SIG-M5 treated with dmso at 0.1 percent for 504 hours (cell line): Measurements from ENCODE around the gene COL18A1.

ENCODE experiments used
- DNase-seq: peaks from one replicate; lab custom pipeline; 2025; ENCODE audit not compliant: unreplicated experiment; lab: John Stamatoyannopoulos, UW

The COL18A1 gene

DNA sequence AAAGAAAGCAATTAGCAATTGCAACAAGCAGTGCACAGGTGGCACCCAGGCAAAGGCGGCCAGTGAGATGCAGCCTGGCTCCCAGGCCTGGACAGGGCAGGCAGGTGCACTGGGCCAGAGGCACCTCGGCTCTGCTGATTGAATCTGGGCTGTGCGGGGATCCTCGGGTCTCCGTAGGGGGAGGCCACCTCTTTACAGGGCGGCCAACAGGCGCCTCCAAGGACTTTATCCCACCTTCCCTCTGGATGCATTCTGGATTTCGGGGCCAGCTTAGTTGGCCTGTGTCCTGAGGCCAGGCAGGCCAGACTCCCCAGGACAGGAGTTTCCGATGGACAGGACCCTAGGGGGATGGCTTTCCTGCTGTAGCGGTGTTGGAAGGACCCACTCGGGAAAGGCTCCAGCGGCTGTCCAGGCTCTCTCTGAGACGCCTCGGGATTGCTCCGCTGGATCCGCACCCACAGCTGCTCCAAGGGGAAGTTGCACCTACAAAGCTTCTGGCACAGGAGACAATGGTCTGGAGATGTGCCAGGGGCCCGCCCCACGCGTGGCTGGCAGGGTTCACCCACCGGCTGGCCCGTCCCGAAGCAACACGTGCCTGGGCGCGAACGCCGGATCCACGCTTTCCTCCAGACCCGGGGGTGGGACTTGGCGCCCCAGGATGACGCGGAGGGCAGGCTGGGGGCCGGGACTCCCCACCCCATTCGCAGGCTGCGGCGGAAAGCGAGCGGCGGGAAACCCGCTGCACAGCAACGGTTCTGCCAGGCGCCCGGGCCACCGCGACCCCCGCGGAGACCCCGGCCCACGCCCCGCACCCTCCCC is 136.5 kb downstream of the COL18A1 start:
- peak; percentile 80 for DNase-seq

DNA sequence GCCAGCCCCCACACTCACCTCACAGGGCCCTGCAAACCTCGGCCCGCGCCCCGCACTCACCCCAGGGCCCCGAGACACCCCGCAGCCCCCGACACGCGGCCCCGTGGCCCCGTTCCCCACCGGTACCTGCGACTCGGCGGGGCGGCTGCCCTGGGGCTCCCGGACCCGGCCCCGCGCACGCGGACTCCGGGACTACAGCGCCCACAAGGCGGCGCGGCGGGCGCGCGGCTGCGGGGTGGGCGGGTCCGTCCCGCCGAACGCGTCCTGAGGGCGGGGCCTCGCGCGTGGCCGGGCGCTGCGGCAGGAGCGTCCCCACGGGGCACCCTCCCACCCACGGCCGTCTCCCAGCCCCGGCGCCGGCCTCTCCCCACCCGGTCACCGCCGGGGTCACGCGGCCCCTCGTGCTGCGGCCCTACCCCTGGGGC is 137.3 kb downstream of the COL18A1 start, which contains the start of gene SLC19A1:
Gene SLC19A1, minus strand, starts transcription at position 199 of the 425 bp plus-strand sequence. CDS start 4,481 bp downstream, outside the sequence.
- DNase-seq: peak; percentile 40

DNA sequence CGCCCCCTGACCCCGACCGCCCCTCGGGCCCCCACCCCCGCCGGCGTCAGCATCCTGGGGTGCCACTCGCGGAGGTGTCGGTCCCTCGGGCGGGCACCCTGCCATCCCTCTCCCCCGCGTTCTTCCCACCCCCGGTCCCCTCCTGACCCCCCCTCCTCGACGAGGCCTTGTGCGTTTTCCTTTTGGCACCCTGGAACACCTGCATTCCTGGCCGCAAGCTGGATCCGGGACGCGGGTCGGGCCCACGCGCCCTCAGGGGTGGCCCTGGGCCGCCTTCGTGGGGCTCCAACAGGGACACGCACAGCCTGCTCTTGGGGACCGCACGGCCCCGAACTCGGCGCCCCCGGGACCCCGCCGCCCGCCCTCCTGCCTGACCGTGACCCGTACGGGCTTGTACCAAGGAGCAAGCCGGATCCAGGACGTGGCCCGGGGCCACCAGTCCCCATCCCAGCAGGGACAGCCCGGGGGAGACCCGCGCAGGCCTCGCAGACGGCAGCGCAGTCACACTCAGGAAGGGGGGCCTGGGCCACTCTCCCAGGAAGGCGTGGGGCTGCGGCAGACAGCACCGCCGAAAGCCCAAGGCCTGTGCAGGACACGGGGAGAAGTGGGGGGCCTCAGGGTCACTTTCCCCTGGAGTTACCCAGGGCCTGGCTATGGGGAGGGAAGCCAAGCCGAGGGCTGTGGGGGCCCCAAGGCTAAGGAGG is 137.9 kb downstream of the COL18A1 start:
- no peak for DNase-seq

DNA sequence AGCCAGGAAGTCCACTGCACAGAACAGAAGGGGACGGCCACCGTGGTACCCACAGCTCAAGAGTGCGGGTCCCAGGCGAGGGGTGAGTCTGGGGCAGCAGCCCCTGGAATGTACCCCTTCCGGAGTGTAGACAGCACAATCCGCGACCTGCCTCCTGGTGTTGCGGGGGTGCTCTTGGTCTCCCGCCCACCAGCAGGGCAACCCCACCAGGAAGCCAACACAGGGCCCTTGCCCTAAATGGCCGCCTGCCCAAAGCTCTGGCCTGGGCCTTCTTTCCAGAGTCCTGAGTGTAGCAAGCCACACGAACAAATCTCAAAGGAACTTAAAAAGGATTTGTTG is 138.4 kb downstream of the COL18A1 start:
- no peak for DNase-seq

DNA sequence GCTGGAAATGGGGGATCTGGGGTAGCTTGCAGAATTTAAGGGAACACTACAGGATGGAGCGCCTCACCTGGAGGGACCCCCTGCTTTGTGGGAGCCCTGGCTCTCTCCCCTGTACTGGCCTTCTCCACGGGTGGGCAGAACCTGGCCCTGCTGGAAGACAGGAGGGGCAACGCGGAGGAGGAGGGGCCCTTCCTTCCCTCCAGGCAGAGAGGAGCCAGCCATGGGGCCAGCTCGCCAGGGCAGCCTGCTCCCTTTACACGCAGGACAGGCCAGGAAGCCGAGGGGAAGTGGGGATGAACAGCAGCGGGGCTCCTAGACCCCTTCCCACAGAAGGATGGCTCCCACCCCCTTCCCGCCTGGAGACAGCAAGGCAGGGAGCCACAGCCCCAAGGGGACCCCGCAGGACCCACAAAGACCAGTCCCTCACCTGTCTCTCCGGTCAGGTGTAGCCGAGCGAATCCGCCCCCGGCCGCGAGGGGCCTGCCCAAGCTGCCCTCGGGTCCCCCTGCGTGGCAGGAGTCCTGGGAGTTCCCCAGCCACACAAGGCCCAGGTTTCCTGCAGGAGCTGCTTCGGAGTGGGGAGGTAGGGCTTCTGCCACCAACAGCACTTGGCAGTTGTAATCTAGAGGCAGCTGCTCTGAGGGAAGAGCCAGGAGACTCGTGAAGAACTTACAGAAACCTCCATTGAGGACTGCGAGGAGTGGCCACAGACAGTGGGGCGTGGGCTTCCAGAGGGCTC is 138.9 kb downstream of the COL18A1 start:
- DNase-seq: no peak

DNA sequence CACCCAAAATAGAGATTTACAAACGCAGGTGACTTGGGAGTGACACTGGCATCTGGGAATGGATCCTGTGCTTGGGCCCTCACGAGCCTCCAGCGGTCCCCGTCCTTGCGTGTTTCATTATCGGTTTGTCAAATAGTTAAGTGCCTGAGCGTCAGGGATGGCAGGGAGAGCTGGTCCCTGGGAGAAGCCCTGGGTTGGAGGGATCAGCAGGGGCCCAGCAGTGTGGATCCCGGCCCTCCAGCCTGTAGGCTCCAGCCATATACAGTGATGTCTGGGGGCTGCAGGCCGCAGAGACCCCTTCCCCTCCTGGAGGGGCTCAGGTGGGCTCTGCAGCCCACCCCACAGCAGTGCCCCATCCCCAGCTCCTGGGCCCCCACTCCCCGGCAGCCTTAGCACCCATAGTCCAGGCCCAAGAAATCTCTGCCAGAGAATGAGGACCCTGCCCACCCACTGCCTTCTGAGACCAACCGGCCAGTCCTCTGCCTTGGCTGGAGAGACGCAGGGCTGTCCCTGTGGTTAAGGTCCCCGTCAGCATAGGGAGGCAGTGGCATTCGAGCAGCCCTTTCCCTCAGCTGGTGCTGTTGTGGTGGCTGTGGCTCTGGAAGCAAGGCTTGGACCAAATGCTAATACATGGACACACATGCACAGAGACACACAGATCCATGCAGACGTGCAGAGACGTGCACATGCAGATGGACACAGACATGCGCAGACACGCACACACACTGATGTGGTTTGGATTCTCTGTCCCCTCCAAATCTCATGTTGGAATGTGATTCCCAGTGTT is 139.7 kb downstream of the COL18A1 start:
- DNase-seq: no peak

DNA sequence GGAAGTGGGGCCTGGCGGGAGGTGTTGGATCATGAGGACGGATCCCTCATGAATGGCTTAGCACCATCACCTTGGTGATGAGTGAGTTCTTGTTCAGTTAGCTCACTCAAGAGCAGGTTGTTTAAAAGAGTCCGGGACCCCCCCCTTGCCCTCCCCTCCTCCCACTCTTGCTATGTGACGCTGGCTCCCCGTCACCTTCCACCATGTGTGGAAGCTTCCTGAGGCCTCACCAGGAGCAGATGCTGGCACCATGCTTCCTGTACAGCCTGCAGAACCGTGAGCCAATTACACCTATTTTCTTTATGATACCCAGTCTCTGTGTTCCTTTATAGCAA is 140.2 kb downstream of the COL18A1 start:
- no peak for DNase-seq

DNA sequence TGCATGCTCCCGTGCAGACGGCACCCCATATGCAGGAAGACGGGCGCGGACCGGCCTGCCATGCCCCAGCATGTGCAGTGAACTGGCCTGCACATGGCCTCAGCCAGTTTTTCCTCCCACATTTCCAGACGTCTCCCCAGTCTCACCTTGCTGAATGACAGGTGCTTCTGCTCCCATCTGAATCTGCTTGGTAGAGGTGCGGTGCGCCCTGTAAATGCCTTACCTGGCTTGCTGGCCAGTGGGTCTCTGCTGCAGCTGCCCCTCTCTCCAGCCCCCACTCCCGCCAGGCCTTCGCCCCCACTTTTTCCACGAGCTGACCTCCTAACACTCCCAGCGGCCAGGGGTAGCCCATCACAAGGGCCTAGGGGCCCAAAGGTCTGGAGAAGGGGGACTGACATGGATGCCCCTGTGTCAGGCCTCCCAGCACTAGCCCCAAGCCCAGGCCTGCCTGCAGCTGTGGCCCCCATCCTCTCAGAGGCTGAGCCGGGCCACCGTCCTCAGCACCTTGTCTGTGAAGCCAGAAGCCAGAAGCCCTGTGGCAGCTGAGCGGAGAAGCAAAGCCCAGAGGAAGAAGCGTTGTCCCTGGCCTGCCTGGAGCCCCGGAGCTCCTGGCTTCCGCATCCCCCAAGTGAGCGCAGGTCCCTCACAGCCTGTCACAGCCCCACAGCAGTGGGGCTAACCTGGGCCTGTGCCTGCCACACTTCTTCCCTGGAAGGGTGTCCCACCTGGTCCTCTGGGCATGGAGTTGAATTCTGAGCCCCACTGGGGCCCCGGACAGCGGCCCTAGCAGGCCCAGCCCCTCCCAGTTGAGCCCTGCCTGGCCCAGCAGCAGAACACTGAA is 140.9 kb downstream of the COL18A1 start:
- no peak for DNase-seq

DNA sequence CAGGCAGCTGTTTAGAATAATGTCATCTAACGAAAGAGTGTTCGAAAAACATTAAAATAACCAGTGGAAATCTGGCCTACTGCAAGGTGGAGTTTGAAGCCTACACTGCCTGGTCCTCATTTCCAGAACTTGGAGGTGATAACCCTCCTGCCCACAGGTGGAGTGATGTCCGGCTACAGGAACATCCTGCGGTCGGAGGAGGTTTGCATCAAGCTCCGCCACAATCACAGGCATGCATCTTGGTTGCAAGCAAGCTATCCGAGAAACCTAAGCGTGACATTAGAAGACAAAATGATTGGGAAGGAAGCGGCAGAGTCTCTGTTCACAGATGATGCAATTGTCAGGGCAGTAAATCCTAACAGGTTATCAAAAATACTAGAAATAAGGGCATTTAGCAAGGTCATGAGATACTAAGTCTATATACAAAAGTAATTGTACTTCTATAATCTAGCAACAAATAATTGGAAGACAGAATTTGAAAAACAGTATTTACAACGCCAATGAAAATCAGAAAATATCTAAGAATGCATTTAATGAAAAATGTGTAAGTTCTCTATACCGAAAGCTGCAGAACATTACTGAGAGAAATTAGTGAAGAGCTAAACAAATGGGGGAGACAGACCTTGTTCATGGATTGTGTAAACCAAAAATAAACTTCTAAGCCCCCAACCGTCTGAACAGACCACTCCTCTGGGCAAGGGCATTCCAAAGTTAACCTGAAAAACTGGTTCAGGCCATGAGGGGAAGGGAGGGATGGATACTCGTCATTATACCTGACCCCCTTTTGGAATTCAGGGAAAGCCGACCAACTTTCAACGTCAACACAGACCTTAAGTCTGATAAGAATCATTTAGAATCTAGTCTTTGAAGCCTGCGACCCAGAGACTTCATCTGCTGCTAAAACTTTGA is 141.9 kb downstream of the COL18A1 start:
- no peak for DNase-seq

DNA sequence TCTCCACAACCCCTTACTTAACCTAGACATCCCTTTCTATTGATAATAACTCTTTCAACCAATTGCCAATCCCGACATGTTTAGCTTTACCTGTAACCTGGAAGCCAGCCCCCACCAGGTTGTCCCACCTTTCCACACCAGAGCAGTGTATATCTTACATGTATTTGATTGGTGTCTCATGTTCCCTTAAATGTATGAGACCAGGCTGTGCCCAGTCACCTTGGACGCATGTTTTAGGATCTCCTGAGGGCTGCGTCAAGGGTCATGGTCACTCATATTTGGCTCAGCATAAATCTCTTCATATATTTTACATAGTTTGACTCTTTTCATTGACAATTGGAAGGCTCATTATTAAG is 142.6 kb downstream of the COL18A1 start:
- DNase-seq: no peak

DNA sequence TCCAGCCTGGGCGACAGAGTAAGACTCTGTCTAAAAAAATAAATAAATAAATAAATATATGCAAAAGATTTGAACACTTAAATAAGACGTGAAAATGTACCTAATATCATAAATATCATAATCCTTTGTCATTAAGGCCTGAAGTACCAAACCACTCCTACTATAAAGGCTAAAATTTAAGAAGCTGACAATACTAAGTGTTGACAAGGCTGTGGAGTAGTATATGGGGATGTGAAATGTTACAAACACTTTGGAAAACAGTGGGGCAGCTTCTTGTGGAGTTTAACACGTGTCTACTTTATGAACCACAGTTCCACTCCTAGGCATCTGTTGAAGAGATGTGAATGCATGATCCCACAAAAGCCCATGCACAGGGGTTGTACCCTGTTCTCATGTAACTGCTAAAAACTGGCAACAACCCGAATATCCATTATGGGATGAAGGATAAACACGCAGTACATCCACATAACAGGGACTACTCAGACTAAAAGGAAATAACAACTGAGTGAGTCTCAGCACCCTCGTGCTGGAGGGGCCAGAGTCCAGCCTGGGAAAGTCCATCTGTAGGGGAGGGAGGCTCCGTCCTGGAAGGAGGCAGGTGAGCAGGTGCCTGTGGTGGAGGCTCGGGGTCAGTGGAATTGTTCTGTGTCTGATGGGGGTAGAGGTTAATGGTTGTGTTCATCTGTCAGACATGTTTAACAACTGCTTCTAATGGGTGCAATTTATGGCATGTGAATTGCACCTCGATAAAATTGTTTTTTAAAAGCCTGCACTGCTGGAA is 143.9 kb downstream of the COL18A1 start:
- no peak for DNase-seq

DNA sequence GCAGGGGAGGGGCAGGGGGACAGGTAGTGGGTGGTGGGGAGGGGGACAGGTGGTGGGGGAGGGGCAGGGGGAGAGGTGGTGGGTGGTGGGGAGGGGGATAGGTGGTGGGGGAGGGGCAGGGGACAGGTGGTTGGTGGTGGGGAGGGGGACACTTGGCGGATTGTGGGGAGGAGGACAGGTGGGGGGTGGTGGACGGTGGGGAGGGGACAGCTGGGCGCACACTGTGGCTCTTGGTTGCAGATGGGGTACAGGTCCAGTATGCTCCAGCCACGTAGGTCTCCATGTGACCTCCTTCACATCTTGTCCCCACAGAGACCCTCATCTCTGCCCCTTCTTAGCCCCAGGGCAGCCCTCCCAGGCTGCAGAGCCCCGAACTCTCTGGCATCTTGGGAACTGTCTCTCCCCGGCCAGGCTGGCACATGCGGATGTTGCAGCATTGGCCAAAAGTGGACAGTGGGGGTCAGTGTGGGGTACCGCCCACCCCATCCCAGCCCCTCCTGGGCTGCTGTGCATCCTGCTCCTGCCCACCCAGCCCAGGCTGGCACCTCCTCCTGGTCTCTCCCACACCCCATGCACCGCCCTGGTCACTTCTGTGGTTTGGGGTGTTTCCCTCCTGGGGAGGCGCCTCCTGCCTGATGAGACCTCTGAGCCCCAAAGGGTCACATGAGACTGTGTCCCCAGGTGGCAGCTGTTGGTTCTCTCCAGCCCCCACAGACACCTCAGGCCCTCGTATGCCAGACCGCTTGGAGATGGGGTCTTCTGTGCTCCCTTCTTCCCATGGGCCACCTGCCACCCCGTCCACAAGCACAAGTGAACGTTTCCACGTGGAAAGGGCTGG is 144.9 kb downstream of the COL18A1 start:
- DNase-seq: no peak

DNA sequence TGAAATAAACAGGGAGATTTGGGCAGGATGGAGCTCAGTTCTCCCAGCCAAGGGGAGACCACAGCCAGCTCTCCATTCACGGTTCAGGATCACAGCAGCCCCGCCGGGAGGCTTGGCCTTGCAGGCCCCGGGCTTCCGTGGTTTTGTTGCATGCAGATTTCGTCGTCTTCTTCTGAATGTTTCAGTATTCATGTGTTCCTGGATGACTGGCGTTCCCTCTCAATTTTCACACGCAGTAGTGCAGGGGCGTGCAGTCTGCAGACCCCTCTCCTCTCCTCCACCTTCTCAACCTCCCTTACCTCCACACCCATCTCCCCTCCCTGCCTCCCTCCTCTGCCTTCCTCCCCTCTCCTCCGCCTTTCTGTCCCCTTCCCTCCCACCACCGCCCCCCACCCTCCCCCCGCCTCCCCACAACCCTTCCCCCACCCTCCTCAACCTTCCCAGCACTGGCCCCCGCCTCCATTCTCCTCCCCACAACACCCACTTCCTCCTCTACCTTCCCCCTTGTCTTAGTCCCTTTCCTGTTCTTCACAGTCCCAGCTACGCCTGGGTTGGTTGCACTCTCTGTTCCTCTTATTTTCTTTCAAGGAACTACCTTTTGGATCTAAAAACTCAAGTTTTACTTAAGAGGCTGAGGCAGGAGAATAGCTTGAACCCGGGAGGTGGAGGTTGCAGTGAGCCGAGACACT is 145.7 kb downstream of the COL18A1 start:
- peak; percentile 98 for DNase-seq

DNA sequence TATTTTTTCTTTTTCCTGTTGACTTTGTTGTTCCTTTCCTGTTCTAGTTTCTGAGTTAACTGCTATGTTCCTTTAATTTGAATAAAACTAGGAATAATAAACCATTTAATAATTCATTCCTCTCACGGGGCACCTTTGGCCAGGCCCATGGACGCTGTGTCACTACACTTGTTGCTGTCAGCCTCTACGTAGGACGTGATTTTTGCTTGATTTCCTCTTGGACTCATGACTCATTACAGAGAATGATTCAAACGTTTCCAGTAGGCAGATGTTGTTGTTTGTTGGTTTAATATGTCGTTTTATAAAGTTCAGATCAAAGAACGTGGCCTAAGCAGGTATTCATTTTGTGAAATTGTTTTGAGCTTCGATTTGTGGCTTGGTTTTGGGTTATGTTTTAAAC is 146.4 kb downstream of the COL18A1 start:
- DNase-seq: peak; percentile 30

DNA sequence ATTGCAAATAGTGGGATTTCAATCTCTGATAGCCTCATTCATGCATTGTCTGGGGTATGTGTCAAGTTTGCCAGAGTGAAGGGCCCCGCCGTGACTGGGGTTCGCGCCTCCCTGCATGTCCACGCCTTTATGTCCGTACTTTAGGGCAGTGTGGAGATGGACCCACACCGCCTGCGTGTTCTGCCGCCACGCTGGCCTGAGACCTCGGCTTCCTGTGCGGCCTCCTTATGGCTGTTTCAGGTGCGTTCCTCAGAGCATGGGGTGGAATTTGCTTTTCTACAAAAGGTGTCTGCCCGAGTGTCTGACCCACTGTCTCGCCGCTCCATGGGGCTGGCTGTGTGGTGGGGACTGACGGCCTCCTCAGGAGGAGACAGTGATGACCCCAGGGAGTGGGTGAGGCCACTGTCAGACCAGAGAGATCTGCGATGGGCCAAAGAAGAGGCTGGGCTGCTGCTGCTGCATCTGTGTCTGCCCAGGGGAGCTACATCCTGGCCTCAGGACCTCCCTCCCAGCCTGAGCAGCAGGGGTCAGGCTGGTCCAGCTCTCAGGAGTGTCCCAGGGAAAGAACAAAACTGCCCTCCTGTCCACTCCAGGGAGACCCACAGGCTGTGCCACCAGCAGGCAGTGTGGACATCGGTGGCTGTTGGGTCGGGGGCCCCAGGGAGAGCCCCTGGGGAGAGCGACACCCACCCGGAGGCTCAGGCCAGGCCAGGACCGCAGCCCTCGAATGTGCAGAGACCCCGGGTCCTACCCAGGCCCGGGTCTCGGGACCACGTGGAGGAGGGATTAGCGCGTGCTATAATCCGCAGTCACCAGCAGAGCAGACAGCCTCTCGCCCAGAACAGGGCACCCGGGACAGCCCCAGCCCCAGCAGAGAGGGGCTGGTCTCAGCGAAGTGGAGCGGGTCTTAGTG is 147.1 kb downstream of the COL18A1 start:
- DNase-seq: no peak
